HuH-7 (cell line): Measurements from ENCODE around the gene SPN.
"Not testable (repeated sequence)": the region's sequence is repeated elsewhere in the genome, so short reads cannot be mapped to it uniquely, and the experiment has no call there.

Experiments used
- DNase-seq: peaks from one replicate; pipeline ENCODE4 v3.0.0; 2011; ENCODE audit warnings: low spot score

Gene SPN

DNA sequence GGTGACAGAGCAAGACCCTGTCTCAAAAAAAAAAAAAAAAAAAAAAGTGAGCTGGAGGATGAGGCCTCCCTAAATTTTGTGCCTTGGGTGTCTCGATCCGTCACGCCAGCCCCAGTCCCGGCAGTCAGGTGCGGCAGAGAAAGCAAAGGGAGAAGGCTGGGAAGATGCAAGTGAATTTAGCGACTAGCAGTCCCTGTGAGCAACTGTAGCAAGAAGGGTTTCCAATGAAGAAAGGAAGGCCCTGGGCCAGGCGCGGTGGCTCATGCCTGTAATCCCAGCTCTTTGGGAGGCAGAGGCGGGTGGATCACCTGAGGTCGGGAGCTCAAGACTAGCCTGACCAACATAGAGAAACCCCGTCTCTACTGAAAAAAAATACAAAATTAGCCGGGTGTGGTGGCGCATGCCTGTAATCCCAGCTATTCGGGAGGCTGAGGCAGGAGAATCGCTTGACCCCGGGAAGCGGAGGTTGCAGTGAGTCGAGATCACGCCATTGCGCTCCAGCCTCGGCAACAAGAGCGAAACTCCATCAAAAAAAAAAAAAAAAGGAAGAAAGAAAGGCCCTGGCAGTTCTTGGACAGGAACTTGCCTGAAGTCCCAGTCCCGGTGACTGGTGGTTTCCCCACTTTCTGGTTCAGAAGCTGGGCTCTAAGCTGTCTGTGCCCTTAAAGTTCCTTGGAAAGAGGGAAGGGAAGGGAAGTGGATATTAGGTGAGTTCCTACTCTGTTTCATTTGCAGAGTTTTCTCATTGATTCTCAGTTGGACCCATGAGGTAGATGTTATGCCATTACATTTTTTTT, 14.1 kb downstream of the SPN start:
- no peak for DNase-seq

- DNase-seq, result peak; percentile 94
Measured at GRCh38 chr16:29678691-29679267, 15.7 kb downstream of the SPN start, which contains the start of gene QPRT. QPRT (plus strand) TSS chr16:29679180; CDS start chr16:29679198, 18 bp downstream.

GRCh38 chr16:29680180-29680598, 17.1 kb downstream of the SPN start:
- DNase-seq, result no peak

DNA sequence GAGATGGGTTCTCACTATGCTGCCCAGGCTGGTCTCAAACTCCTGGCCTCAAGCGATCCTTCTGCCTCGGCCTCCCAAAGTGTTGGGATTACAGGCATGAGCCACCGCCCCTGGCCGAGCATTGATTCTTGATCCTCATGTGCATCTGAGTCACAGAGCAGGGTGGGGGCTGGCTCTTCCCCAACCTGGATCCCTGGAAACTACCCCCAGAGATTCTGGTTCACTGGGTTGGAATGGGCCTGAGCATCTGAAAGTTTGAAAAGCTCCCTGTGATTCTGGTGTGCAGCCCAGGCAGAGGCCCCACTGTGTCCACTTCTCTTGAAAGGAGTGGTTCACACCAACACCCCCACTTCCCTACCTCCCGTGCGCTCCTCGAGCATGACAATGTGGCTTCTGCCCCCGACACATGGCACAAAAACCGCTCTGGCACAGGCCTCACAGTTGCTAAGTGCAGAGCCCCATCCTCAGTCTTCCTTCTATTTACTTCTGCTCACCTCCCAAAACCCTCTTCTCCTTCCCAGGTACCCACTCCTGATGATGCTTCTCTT, 20.6 kb downstream of the SPN start:
- DNase-seq, result no peak

DNA sequence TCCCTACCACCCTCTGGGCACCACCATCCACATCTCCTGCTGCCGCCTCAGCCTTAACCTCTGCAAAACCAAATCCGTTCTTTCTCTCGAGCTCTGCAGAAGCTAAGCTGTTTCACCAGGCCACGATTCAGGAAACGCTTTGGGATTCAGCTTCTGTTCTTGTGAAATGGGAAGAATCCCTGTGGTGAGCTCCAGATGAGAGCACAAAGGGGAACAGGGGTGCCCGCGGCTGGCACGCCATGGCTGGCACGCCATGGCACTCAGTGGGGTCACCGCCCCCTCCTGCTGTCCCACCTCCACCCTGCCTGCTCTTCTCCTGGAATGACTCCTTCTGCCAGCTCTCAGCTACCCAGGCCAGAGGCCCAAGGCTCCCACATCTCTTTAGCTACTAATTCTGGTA, 21.6 kb downstream of the SPN start:
- no peak for DNase-seq

DNA sequence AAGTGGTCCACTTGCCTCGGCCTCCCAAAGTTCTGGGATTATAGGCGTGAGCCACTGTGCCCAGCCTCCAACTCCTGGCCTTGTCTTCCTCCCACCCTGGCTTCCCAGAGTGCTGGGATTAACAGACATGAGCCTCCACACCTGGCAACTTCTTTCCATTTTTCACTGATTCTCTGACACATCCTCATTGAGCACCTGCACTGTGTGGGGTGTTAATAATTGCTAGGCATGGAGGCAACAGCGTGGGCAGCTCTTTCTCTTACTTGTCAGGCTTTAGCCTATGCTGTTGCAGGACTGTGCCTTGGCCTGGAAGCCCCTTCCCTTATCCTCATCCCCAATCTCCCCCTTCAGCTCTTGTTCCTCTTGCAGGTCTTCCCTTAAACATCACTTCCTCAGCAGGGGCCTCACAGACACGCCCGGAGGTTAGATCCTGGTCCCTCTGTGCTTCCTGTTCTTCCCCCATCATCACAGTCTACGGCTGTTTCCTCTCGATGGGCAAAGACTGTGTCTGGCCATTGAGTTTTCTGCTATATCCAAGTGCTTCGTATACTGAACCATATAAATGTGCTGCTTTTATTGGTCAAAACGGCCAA, 23.8 kb downstream of the SPN start:
- no peak for DNase-seq

- no peak for DNase-seq
Measured at GRCh38 chr16:29687755-29688154, 24.7 kb downstream of the SPN start.

DNA sequence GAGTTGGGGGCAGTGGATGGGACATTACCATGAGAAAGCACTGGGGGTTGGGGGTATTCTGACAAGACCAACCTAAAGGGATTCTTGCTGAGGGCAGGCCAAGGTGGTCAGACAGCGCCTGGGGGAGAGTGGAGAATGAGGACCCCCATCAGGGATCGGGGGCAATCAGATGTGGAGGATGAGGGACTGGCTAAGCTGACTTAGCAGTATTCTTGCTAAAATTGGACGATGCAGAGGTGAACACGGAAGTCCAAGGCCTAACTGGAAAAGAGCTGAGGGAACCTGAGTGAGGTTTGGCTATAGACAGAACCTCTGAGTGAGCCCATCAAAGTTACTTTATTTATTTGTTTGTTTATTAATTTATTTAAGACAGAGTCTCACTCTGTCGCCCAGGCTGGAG, 25.1 kb downstream of the SPN start:
- no peak for DNase-seq

DNA sequence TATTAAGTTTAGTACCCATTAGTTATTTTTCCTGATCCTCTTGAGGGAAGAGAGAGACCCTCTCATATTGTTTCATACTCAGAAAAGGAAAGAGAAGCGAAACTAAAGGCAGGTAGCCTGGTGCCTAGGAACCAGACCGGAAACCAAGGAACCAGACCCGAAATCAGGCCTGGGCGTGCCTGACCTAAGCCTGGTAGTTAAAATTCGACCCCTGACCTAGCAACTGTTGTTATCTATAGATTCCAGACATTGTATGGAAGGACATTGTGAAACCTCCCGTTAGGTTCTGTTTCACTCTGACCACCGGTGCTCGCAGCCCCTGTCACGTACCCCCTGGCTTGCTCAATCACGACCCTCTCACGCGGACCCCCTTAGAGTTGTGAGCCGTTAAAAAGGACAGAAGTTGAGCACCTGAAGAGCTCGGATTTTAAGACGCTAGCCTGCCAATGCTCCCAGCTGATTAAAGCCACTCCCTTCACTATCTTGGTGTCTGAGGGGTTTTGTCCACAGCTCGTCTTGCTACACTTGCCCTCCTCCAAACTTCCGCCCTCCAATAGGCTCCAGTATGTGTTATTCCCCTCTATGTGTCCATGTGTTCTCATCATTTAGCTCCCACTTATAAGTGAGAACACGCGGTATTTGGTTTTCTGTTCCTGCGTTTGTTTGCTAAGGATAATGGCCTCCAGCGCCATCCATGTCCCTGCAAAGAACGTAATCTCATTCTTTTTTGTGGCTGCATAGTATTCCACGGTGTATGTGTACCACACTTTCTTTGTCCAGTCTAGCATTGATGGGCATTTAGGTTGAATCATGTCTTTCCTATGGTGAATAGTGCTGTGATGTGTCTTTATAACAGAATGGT, 26.7 kb downstream of the SPN start:
- DNase-seq, result not testable (repeated sequence)

DNA sequence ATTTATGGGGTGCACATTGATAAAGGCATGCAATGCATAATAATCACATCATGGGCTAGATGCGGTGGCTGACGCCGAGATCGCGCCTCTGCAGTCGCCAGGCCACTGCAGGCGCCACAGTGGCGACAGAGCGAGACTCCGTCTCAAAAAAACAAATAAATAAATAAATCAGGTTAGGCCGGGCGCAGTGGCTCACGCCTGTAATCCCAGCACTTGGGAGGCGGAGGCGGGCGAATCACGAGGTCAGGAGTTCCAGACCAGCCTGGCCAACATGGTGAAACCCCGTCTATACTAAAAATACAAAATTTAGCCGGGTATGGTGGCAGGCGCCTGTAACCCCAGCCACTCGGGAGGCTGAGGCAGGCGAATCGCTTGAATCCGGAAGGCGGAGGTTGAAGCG, 29.6 kb downstream of the SPN start:
- not testable (repeated sequence) for DNase-seq

DNA sequence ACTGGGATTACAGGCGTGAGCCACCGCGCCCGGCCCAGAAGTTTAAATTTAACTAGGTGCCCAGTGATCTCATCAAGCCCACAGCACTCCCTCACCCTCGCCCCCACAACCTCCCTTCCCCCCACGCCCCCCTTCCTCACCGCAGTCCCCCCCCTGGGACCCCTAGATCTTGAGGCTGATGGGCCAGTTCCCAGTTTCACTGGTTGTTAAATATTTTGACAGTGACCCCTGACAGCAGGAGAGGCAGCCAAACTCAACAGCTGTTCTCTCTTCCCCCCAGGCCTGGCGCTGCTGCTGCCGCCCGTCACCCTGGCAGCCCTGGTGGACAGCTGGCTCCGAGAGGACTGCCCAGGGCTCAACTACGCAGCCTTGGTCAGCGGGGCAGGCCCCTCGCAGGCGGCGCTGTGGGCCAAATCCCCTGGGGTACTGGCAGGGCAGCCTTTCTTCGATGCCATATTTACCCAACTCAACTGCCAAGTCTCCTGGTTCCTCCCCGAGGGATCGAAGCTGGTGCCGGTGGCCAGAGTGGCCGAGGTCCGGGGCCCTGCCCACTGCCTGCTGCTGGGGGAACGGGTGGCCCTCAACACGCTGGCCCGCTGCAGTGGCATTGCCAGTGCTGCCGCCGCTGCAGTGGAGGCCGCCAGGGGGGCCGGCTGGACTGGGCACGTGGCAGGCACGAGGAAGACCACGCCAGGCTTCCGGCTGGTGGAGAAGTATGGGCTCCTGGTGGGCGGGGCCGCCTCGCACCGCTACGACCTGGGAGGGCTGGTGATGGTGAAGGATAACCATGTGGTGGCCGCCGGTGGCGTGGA, 31.5 kb downstream of the SPN start:
- DNase-seq, result no peak

GRCh38 chr16:29695675-29696074, 32.6 kb downstream of the SPN start:
- not testable (repeated sequence) for DNase-seq

DNA sequence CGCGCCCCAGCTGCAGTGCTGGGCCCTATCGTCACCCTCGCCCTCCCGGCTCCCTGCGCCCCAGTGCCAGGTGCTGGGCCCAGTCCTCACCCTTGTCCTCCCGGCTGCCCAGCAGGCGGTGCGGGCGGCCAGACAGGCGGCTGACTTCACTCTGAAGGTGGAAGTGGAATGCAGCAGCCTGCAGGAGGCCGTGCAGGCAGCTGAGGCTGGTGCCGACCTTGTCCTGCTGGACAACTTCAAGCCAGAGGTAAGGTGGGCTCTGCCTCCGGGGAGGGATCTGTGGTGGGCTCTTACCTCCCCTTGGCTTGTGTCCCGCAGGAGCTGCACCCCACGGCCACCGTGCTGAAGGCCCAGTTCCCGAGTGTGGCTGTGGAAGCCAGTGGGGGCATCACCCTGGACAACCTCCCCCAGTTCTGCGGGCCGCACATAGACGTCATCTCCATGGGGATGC, 33.9 kb downstream of the SPN start:
- no peak for DNase-seq

DNA sequence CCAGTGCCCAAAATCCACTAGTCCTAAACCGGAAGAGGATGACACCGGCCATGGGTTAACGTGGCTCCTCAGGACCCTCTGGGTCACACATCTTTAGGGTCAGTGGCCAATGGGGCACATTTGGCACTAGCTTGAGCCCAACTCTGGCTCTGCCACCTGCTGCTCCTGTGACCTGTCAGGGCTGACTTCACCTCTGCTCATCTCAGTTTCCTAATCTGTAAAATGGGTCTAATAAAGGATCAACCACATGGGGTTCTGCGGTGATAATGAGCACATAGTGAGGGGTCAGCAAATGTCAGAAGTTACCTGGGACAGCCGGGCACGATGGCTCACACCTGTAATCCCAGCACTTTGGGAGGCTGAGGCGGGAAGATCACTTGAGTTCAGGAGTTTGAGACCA, 34.3 kb downstream of the SPN start:
- no peak for DNase-seq

DNA sequence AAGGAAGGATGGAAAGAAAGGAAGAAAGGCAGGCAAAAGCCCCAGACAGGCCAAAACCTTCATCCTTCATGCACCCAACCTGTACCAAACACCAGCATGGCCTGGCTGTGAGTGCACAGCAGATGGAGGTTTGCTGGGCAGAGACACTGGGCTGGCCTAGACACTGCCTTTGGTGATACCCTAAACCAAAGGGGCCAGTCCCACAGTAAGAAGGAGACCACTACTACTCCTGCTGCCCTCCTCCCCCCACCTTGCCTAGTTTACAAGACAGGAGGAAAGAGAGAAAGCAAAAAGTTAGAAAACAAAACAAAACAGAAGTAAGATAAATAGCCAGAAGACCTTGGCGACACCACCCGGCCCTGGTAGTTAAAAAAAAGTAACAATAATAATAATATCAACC, 35.0 kb downstream of the SPN start:
- DNase-seq, result no peak

DNA sequence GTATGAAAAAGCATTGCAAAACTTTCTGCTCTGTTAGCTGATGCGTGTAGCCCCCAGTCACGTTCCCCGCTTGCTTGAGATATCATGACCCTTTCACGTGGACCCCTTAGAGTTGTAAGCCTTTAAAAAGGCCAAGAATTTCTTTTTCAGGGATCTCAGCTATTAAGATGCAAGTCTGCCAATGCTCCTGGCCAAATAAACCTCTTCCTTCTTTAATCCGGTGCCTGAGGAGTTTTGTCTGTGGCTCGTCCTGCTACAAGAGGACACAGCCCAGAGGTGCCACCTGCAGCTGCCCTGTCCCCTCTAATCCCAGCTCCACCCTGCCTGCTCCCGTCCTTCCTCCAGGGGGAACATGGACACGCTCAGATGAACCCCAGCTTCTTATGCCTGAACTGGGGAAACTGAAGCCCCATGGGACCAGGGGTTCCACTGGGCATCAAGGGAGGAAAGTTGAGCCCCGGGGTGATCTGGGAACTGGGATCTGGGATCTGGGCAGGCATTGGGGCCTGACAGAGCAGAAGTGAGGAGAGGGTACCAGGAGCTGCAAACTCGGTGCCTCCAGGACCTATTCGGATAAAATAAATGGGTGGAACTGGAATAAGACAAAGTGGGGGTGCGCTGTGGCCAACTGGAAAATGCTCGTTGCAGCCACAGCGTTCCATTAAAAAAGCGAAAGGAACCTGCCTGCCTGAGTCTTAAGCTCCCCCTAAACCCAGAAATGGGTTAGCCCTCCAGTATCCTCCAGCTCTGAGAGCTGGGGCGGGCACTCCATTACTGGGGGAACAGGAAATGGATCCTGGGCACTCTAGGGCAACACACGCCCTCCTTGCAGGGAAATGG, 35.7 kb downstream of the SPN start:
- DNase-seq, result no peak

DNA sequence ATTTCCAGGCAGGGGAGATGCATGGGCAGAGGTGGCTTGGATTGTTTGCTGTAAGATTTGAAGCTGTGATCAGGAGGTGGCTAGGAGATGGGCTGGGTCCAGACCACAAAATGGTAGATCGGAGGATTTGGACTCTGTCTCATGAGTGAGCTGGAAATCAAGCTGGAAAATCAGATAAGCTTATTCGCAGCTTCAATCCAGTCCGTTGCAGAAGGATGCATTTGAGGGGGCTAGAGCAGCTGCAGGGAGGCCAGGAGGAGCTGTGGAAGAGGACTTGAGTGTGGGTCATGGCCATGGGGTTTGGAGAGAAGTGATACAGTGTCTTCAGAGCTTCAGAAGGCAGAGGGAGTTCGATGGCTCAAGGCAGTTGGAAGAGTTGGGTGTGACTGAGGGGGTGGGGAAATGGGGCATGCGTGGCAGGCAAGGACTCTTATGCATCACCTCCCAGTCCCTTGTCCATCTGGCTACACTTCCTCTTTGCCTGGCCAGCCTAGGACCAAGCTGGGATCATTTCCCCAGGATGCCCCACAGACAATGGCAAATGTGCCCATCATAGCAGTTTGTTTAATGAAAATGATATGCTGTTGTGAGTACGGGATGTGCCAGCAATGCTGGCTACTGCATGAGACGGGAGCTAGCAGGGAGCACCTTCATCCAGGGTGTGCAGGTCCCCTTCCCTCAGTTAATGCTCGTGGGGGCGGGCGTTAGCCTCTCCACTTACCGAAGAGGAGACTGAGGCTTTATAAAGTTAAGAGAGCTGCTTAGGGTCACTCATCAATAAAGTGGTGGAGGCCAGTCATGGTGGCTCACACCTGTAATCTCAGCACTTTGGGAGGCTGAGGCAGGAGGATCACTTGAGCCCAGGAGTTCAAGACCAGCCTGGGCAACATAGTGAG, 36.5 kb downstream of the SPN start:
- DNase-seq, result no peak

DNA sequence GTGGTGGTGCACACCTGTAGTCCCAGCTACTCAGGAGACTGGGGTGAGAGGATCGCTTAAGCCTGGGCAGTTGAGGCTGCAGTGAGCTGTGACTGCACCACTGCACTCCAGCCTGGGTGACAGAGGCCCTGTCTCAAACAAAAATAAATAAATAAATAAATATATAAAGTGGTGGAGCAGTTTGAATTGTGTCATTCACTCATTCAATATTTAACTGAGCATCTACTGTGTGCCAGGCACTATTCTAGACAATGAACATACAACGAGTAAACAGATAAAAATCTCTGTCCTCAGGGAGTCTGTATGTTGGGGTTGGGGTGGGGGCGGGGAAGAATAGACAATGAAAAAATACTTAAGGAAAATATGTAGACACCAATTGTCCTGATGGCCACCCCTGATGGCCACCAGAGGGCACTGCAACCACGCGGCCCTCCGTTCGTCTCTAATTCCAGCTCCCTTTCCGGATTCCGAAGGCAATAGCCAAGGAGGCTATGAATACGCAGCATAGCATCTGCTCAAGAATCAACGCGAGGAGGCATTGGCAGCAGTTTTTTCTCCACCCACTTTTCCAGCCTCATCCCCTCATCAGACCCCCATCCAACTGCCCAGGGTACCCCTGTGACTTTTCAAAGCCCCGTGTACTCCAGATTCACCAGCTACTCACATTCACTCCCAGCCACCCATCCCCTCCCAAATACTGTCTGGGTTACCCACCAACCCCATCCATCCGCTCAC, 37.4 kb downstream of the SPN start:
- DNase-seq, result peak; percentile 94

- DNase-seq, result no peak
Measured at GRCh38 chr16:29701214-29701555, 38.1 kb downstream of the SPN start.
